Caco-2 (cell line): Measurements from ENCODE around the gene DPP10. TPM values are rescaled to one million over a fixed set of nuclear protein-coding genes. Genes with fewer than 3 reads are reported as not detected.

Experiments used
- BruUV-seq: library from RNA; stranded (reverse); fragments of 400-500 nt; replicated peaks from 2 replicates; lab custom pipeline; 2021; lab: Mats Ljungman, UMichigan
- CTCF ChIA-PET: fragments of 300-600 bp; sonication (Branson Sonifier 250); formaldehyde crosslinking; loops from one replicate; lab custom pipeline; 2022; ENCODE audit warnings: antibody characterized with exemption; lab: Charles Lee
- POLR2A ChIA-PET: fragments of 300-600 bp; sonication (Branson Sonifier 250); formaldehyde crosslinking; loops from one replicate; lab custom pipeline; 2022; ENCODE audit warnings: antibody characterized with exemption; lab: Charles Lee
- DNase-seq, 2 experiments: peaks; one replicate each; pipeline versions ENCODE4 v3.0.0 to v3.0.0-alpha.2; 2020 to 2022
- H3K27me3 ChIP-seq: replicated peaks from 2 replicates; pipeline ENCODE4 v1.6.0; 2011; ENCODE audit warnings: low read length; ENCODE audit not compliant: control insufficient read depth, insufficient read depth
- H3K36me3 ChIP-seq: 2 replicates; pipeline ENCODE4 v1.5.1; 2011; ENCODE audit warnings: low read length; ENCODE audit not compliant: control insufficient read depth, insufficient read depth
- H3K4me1 ChIP-seq: fragments of 250-450 bp; sonication (Bioruptor Pico); 2 replicates; pipeline ENCODE4 v1.5.1; 2020; ENCODE audit warnings: mild to moderate bottlenecking
- H3K4me3 ChIP-seq: 2 replicates; pipeline ENCODE4 v1.5.1; 2011; ENCODE audit warnings: low read depth, mild to moderate bottlenecking, control low read depth, low read length
- H3K9me3 ChIP-seq: fragments of 250-450 bp; sonication (Bioruptor Pico); 2 replicates; pipeline ENCODE4 v1.5.1; 2020; ENCODE audit warnings: mild to moderate bottlenecking, moderate library complexity
- H3K27ac Mint-ChIP-seq: one replicate; pipeline ENCODE4 v1.8.0; 2022; ENCODE audit warnings: mixed read lengths; ENCODE audit not compliant: unreplicated experiment
- H3K27me3 Mint-ChIP-seq: one replicate; pipeline ENCODE4 v1.8.0; 2022; ENCODE audit warnings: mixed read lengths; ENCODE audit not compliant: insufficient read depth, unreplicated experiment
- H3K36me3 Mint-ChIP-seq: one replicate; pipeline ENCODE4 v1.8.0; 2022; ENCODE audit warnings: mild to moderate bottlenecking, mixed read lengths; ENCODE audit not compliant: insufficient read depth, unreplicated experiment
- H3K4me1 Mint-ChIP-seq: one replicate; pipeline ENCODE4 v1.8.0; 2022; ENCODE audit warnings: low read depth, mixed read lengths; ENCODE audit not compliant: unreplicated experiment
- H3K4me3 Mint-ChIP-seq: one replicate; pipeline ENCODE4 v1.8.0; 2022; ENCODE audit warnings: mild to moderate bottlenecking, moderate library complexity, mixed read lengths; ENCODE audit not compliant: unreplicated experiment
- H3K9me3 Mint-ChIP-seq: one replicate; pipeline ENCODE4 v1.8.0; 2022; ENCODE audit warnings: mixed read lengths; ENCODE audit not compliant: unreplicated experiment
- CTCF ChIP-seq, 2 experiments: fragments of 200-600 bp in 1 of 2; IDR thresholded peaks; 1 replicate in 1 of 2; 2 replicates in 1 of 2; pipeline versions ENCODE4 v1.5.1 to v1.8.0; 2011 to 2022; ENCODE audit warnings: antibody characterized with exemption in 1 of 2, control low read depth in 1 of 2, inconsistent platforms in 1 of 2, low read depth in 1 of 2, low read length in 1 of 2, mild to moderate bottlenecking in 1 of 2, moderate library complexity in 1 of 2; ENCODE audit not compliant: insufficient read depth in 1 of 2, severe bottlenecking in 1 of 2, unreplicated experiment in 1 of 2
- intact Hi-C: fragments of 100-400 bp; cut with micrococcal nuclease; formaldehyde crosslinking; loops from one replicate; pipeline ENCODE4 v1.10.0; 2022; ENCODE audit not compliant: unreplicated experiment
- total RNA-seq: library from RNA; stranded (reverse); gene quantifications from 2 replicates; pipeline ENCODE4 v1.2.3, GENCODE V29; 2022

Gene DPP10
- total RNA-seq, 1 experiment from 2014 or later = not detected

GRCh38 chr2:115369400-115369799 is 927.0 kb downstream of the DPP10 start:
- H3K9me3 ChIP-seq = peaks cover 12% of the 10 kb centered on the region
- CTCF ChIA-PET = no interaction called here

GRCh38 chr2:115374981-115375380 is 932.5 kb downstream of the DPP10 start:
- no peak overlapping the region for H3K4me3 Mint-ChIP-seq
- no TSS peak for BruUV-seq
- no peaks in the 10 kb centered on the region for H3K4me1 ChIP-seq

More at GRCh38 chr2:115369400-115369799, 927.0 kb downstream of the DPP10 start:
- no peaks in the 10 kb centered on the region for H3K4me1 ChIP-seq
- H3K27me3 ChIP-seq = no peaks in the 10 kb centered on the region
- Mint-ChIP-seq H3K27me3 (no peaks in the 10 kb centered on the region), H3K27ac (no peak overlapping the region), H3K4me3 (no peak overlapping the region), H3K4me1 (no peaks in the 10 kb centered on the region), H3K9me3 (peaks cover 25% of the 10 kb centered on the region), H3K36me3 (no peaks in the 10 kb centered on the region)
- intact Hi-C loops = no loop called here
- BruUV-seq = no TSS peak
- no peak for TF ChIP-seq CTCF (IDR thresholded peaks at IDR 0.05; ENCODE audit: insufficient read depth in 1 of 2, low read depth in 1 of 2, low read length in 1 of 2, severe bottlenecking in 1 of 2, unreplicated experiment in 1 of 2)
- POLR2A ChIA-PET = no interaction called here
- no peak for DNase-seq
- H3K36me3 ChIP-seq = no peaks in the 10 kb centered on the region
- H3K4me3 ChIP-seq = no peak overlapping the region

GRCh38 chr2:115384399-115384798 is 942.0 kb downstream of the DPP10 start:
- intact Hi-C loops = no loop called here
- Histone ChIP-seq H3K4me1 (no peaks in the 10 kb centered on the region), H3K9me3 (no peaks in the 10 kb centered on the region; the same call in 1 of the 2 replicates), H3K36me3 (no peaks in the 10 kb centered on the region), H3K4me3 (no peak overlapping the region), H3K27me3 (no peaks in the 10 kb centered on the region)
- no peak for TF ChIP-seq CTCF (IDR thresholded peaks at IDR 0.05; ENCODE audit: insufficient read depth in 1 of 2, low read depth in 1 of 2, low read length in 1 of 2, severe bottlenecking in 1 of 2, unreplicated experiment in 1 of 2)
- Mint-ChIP-seq H3K9me3 (peaks cover 30% of the 10 kb centered on the region), H3K27me3 (no peaks in the 10 kb centered on the region), H3K4me3 (no peak overlapping the region), H3K4me1 (no peaks in the 10 kb centered on the region), H3K36me3 (no peaks in the 10 kb centered on the region), H3K27ac (no peak overlapping the region)
- CTCF ChIA-PET = no interaction called here
- no peak for DNase-seq
- BruUV-seq = no TSS peak
- POLR2A ChIA-PET = no interaction called here

More at GRCh38 chr2:115374981-115375380, 932.5 kb downstream of the DPP10 start:
- Mint-ChIP-seq H3K27ac (no peak overlapping the region), H3K4me1 (no peaks in the 10 kb centered on the region), H3K36me3 (no peaks in the 10 kb centered on the region), H3K27me3 (no peaks in the 10 kb centered on the region), H3K9me3 (peaks cover 30% of the 10 kb centered on the region)
- no peak overlapping the region for H3K4me3 ChIP-seq
- no peak for DNase-seq
- ChIA-PET CTCF (no interaction called here), POLR2A (no interaction called here)
- H3K27me3 ChIP-seq = no peaks in the 10 kb centered on the region
- H3K36me3 ChIP-seq = no peaks in the 10 kb centered on the region
- H3K9me3 ChIP-seq = peaks cover 15% of the 10 kb centered on the region
- intact Hi-C loops = no loop called here
- TF ChIP-seq CTCF (IDR thresholded peaks at IDR 0.05; ENCODE audit: insufficient read depth in 1 of 2, low read depth in 1 of 2, low read length in 1 of 2, severe bottlenecking in 1 of 2, unreplicated experiment in 1 of 2) = no peak
